Activated CD8-positive, alpha-beta memory T cell treated with anti-CD3 and anti-CD28 coated beads for 1 hour (primary cell): Measurements from ENCODE around the gene CXXC5.

Source experiments
- DNase-seq, 2 donors: peaks; one replicate each; pipeline ENCODE4 v3.0.0-alpha.2; 2020; ENCODE audit warnings: low read depth in 1 of 2; ENCODE audit errors: extremely low read depth in 1 of 2

The CXXC5 gene

DNA sequence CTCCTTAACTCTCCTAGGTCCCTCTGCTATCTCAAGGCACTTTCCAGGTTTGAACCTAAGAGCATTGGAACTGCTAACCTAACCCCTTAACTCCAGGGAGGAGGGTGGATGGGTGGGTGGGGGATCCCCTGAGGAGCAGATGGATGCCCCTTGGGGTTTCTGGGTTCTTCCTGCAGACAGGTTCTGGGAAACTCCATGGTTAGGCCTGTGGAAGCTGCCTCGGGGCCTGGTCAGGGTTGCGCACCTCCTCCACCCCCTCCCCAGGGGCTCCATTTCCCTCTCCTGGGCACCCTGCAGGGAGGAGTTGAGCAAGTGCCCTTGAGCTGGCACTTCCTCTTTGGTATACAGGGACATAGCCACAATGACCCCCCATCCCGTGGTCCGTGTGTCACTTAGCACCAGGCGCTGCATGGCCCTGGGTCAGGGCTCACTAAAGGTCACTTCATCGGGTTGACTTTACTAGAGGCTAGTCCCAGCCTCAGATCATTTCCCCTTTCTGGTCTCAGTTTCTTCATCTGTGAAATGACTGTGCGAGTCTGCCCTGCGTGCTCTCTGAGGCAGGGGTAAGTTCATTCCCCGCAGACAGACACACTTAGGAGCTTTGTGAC, 16.0 kb downstream of the CXXC5 start:
- no peak for DNase-seq

DNA sequence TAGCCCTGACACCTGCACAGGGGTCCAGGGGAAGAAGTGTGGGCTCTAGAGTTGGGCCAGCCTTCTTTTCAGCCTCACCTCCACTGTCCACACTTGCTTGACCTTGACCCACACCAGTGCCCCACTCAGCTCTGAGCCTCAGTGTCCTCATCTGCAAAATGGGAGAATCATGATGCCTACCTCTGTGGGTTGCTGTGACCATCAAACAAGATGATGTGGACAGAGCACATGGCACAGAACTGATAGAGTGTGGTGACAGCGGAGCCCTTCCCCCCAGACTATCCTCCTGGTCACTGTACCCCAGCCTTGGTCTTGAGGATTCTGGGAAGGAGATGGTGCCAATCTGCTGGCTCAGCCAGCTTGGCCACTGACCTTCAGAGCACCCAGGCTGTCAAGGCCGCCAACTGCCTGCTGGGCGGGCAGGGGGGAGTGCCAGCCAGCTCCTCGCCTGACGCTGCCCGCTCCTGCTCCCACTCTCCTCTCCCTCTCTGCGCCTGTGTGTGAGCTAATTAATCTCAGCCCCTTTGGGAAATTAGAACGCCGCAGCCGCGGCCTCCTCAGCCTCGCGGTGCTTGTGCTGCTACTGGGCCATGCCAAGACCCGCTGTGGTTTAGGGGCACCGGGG, 16.7 kb downstream of the CXXC5 start:
- DNase-seq: no peak

DNA sequence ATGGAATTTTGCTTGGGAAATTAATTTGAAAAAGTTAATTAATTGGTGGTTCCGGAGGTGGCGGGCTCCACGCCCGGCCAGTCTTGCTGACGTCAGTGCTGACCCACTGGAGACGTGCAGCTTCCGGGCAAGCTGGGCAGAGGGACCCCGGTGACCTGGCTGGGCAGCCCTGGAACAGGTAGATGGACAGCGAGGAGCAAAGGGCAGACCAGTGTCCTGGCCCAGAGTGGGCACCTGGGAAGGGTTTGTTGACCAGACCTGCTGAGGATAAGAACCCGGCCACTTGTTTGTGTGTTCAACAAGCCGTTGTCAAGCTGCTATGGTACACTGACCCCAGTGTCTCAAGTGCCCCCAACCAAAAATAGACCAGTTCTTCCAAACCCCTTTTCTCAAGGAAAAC, 17.5 kb downstream of the CXXC5 start:
- DNase-seq: no peak

DNA sequence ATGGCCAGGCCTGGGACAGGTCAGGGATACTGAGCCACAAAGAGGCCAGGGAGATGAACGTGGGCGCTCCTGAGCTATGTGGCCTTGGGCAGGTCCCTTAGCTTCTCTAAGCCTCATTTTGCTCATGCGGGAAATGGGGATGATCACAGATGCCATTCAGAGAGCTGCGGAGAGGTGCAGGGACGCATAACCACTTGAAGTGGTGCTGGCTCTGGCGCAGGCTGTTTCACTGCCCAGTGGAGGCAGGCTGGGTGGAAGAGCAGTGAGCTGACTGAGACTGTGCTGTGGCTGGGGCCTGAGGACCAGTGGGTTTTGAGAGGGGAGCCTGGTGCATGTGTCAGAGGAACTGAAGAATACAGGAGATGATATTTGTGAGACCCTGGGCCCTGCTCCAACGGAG, 18.4 kb downstream of the CXXC5 start:
- no peak for DNase-seq

DNA sequence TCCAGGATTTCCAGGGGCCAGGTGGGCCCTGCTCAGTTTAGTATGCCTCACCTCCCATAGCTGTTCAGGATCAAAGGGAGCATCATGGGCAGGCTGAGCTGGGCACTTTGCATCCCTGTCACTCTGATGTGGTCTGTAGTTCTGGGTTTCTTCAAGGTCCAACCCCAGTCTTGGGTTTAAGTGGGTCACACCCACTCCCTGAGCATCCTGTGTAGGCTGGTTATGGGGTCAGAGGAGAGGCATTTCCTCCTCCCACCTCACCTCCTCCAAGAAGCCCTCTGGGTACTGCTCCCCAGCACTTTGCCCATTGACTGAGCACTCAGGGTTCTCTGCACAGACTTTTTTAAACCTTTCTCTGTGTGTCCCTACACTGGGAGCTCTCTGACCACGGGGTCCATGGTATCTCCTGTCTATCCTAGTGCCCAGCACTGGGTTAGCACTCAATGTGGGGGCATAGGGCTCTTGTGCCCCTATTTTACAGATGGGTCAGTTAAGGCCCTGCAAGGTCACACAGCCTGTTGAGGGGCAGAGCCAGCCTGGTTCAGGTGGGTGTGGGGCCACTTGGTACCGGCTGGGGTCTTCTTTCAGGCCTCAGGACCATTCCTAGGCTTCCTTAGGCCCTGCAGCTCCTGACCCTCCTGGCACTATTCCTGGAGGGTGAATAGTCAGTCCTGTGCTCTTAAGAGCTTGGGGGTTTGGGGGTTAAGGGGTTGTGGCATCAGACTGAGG, 19.0 kb downstream of the CXXC5 start:
- DNase-seq: no peak

DNA sequence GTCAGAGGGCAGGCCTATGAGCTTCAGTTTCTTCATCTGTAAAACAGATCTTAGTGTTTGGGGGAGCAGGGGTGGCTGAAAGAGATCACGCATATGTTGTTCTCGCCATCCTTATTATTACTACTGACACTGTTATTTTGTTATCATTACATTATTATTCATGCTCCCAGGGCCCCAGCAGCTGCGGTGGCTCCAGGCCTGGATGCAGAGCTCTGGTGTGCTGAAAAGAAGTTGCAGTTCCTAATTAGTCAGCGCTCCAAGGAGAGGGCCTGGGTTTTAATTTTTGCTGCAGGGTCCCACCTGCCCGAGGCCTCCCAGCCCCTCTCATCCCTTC, 19.5 kb downstream of the CXXC5 start:
- no peak for DNase-seq

DNA sequence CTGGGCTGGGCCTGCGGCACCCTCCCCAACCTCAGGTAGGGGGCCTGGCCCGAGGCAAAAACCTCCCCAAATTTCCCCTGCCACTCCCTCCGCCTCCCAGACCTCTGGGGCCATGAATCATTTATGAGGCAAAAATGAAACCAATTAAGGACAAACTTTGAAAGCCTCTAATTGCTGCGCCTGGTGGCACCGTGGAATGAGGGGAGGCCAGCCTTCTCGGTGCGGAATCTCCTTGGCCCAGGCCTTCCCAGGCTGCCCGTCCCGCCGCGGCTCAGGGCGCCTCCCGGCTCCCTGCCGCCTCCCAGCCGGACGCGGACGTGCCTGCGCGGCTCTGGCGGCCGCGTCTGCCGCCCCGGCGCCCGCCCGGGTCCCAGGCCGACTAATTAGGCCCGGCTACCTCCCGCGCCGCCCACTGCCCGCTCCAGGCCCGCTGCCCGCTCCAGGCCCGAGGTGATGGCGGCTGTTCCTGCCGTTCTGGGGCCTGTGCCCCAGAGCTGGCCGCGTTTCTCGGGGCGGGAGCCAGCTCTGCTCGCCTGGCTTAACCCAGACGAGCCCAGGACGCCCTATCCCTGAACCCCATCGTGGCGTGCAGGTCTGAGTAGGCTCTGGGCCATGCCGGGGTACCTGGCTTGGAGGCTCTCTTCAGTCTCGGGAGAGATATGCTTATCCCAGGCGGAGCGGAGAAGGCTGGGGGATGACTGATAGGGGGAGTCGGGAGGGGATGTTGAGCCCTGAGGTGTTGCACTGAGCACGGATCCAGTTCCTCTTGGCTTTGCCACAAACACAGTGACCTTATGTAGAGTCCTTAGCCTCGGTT, 20.1 kb downstream of the CXXC5 start:
- no peak for DNase-seq

DNA sequence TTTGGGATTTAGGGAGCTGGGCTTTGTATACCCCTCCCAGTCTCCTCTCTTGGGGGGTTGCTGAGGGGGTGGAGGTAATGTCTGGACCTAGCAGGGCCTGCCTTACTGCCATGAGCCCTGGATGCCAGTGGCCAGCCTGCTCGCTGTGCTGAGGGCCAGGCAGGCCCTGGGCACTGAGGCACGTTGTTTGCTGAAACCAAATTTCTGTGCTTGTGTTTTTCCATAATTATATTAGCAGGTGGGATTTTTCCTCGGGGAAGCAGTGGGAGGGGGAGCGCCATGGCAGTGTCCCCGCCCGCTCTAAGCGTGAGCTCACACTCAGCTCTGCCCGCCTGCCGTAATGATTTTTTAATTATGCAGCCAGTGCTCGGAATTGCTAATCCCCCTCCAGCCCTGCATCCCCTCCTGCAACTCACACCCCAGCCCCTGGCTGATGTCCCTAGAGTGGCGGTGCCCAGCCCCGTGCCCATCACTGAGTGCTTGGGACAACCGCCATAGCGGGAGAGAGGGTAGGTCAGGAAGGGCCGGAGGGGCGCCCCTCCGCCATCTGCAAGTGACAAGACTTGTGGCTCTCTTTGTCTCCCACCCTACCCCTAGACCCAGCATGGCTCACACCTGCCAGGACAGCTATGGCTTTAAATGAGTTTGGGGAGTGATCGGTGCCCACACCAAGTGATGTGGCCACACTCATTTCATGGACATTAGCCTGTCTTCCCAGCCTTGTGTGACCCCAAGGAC, 20.9 kb downstream of the CXXC5 start:
- DNase-seq: no peak

DNA sequence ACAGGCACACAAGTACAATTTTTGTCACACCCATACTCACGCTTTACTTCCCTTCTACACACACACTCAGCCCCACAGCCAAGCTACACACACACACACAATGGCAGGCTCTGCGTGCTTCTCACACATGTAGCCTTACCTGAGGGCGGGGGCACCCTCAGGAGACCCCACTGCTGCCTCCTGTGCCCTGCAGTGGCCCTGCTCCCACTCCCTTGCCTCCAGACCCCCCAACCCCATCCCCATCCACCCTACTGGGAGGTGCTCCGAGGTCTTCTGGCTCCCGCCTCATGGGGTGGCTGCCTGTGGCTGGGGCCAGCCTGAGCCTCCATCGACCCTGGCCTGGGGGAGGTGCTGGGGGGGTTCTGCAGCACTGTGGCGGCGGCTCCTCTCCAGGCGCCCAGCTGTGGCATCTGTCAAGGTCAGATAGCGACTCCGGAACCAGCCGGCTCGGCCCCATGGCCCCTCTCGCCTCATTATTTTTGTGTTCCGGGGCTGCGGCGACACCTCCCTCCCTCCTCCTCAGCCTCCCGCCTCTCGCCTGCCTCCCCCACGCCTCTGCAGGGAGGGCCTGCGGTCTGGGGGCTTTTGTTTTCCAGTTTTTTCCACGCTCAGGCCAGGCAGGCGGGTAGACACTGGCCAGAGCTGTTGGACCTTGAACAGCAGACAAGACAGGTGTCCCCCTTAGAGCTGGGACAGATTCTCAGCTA, 21.7 kb downstream of the CXXC5 start:
- no peak for DNase-seq

DNA sequence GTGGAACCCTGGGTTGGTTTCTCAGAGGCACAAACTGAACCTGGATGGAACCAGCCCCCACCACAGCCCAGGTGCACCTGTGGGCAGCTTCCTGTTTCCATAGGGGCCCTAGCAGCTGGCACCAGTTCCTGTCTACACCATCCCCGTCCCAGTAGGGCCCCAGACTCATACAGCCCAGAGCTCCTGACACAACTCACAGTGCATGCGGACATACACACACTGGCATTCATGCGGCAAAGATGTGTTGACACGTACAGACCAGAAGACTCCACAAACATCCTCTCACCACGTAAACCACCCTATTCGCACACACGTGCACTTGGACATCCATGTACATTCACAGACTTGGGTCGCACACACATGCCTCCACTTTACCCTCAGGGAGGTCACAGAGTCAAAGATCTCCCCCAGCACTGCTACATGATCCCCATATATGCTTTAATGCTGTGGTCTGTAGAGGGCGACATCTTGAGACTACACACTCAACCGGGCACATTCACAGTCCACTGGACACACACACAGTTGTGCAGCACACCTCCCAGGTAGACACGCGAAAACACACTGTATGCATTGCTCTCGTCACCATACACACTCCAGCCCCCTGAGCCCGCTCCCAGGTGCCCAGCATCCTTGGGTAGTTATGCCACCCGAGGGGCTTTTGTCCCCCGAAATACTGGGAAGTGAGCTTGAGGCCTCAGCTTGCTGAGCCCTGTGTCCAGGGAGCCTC, 22.4 kb downstream of the CXXC5 start:
- DNase-seq: no peak

DNA sequence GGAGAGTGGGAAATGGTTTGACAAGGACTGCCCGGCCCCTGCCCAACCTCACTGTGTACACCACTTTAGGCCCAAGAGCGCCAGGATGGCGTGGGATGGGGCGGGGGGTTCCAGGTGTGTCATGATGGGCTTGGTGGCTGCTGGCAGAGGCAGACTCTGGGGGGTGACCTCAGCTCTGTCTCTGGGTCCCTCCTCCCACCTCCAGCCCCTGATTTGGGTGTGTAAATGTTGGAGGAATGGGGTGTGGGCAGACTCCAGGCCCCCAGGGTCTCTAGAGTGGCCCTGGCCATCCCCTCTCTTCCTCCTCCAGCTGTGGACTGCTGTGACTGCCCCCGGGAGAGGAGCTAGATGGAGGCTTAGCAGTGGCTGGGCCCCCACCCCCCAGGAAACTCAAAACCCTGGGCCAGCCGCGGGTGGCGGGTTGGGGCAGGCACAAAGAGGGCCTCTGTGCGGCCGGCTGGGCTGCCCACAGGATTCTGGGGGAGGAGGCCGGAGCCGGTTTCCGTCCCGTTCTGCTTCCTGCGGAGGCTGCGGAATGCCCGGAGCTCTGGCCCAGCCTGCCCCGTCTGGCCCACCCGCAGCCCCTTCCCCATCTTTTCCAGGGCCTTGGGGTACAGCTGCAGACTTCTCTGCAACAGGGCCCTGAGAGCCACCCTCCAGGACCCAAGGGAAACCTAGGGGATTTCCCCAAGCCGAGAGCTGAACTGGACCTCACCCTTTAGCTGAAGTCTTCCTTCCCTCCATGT, 23.1 kb downstream of the CXXC5 start:
- no peak for DNase-seq

DNA sequence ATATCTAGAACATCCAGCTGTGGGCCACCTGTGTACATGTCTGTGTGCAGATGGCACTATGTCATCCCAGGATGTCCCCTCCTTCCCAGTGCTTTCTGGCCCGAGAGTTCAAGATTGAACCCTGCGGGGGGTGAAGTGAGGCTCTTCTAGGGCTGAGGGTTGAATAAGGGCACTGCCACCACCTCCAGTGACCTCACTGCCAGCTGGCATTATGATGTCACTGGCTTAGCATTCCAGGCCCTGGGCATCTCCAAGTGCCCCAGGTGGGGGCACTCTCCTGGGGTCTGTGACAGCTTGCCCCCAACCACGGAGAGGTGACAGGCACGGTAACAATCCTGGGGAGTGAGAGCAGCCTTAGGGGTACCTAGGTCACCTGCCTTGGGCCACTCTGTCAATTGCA, 27.1 kb downstream of the CXXC5 start:
- no peak for DNase-seq

DNA sequence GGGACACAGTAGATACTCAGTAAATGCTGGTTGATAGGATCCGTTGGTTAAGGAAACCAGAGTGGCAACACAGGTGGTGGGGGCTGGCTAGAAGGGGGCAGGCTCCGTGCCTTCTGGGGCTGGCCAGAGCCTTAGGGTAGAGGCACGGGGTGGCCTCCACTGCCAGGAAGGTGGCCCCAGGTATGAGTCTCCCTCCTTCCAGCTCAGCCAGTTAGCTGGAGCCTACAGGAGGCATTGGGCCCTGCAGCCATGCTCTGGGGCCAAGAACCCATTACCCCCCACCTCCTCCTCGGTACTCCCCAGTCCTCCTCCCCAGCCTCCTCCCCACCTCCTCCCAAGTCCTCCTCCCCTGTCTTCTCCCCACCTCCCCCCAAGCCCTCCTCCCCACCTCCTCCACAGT, 27.7 kb downstream of the CXXC5 start:
- no peak for DNase-seq

DNA sequence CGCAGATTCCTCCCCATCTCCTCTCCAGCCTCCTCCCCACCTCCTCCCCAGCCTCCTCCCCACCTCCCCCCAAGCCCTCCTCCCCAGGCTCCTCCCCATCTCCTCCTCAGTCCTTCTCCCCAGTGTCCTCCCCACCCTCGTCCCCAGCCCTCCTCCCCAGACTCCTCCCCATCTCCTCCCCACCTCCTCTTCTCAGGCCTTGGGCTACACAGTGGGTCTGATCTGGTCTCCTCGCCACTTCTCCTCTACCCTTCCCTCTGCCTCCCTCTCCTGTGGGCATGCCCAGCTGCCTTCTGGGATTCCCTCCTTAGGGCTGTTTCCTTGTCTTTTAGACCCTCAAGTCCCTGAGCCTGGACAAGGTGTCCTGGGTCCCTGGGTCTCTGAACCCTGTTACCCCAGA, 28.3 kb downstream of the CXXC5 start:
- DNase-seq: no peak

DNA sequence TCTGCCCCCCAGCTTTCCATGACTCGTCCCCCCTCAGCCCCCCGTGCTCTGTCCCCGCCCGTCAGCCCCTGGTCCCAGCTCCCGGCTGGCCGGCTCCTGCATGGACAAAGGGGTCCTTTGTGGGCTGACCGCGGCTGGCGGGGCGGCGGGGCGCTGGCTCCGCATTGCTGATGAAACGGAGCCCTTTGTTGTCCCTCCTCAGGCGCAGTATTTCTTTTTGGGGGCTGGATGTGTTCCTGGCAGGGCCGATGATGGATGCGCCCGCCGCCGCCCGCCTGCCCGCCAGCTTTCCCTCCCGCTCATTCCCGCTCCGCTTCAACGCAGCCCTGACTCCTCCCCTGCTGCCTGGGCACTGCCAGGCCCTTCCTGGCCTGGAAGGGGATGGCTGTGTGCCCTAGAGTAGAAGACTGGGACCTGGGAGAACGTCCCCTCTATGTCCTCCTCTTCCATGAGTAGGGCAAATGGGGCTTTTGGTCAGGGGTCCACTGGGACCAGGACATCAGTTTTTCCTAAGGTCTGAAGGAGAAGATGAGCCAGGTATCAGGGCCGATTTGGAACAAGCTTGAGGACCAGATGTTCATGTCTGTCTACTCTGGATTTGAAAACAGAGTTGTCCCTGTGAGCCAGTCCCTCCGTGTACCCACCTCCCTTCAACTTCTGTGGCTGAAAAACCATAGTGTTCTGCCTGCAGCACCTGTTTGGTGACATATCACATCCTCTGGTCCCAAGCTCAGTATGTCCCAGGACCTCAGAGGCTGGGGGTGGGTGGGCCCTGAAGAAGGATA, 29.0 kb downstream of the CXXC5 start:
- DNase-seq: no peak

DNA sequence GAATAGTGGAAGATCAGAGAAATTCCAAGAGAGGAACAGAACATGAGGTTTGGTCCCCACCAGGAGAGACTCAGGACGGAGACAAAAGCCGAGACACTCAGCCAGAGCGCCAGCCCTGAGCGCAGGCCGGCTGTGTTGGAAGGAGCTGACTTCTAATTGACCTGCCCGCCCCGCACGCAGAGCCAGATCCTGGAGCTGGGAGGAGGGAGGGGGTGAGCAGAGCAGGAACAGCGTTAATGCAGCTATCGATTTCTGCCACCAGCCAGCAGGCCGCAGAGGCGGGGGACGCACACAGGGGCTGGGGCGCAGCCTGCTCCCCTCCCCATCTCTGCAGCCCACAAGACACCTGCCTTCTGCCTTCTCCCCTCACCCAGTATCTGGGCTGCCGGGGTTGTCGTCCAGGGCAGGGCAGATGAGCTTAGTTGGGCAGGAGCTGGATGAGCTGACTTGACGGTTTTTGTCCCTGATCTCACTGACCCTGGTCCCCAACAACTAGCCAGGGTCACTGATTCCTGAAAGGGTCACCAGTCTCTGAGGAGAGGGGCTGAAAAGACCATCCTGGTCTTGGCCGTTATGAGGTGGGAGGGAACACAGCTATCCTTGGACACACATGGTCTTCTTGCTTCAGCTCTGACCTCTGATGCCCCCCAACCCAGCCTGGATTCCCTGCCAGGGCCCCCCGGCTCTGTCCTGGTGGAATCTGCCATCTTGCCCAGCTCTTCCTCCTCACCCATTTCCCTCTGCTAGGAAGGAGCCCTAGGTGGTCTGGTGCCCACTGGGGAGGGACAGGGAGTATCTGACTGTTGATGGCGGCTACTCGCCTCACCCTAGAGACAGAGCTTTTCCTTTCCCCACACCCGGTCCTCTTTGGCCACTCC, 29.8 kb downstream of the CXXC5 start:
- no peak for DNase-seq
